Measurements from ENCODE around the gene CEP112. TPM values are rescaled to one million over a fixed set of nuclear protein-coding genes. Genes with fewer than 3 reads are reported as not detected.

The CEP112 gene
- total and polyA plus RNA-seq, 9 of the 15 experiments (the other 6 are each of a cell fraction or from before 2014, with no cell fraction given): 0.84 TPM; not detected in 8

DNA sequence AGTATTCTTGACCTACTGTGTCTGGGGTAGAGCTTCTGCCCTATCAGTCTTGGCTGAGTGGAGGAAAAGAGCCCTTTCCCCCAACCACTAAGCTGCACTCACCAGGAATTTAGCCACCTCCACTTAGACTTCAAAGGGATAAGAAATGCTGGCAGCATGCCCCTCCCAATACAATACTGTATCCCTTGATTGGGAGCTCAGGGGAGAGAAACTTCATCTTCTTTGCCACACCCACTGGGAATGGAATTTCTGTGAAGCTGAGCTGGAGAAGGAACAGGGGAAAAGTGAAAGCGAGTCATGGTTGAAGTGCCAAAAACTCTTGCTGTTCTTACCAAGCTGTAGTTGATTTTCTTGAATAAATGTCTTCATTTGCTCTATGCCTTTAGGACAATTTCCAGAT is 68.8 kb downstream of the CEP112 start:
- TF ChIP-seq, protein P1, sequence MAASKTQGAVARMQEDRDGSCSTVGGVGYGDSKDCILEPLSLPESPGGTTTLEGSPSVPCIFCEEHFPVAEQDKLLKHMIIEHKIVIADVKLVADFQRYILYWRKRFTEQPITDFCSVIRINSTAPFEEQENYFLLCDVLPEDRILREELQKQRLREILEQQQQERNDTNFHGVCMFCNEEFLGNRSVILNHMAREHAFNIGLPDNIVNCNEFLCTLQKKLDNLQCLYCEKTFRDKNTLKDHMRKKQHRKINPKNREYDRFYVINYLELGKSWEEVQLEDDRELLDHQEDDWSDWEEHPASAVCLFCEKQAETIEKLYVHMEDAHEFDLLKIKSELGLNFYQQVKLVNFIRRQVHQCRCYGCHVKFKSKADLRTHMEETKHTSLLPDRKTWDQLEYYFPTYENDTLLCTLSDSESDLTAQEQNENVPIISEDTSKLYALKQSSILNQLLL (CRISPR knock-in tag; IDR thresholded peaks at IDR 0.05; ENCODE audit: borderline replicate concordance): no peak
- no peak for TF ChIP-seq CXXC5 (CRISPR knock-in tag; IDR thresholded peaks at IDR 0.05)
- TF ChIP-seq ZNF561 (CRISPR knock-in tag; conservative IDR thresholded peaks at IDR 0.05): no peak
- no peak for TF ChIP-seq U2AF2 (optimal IDR thresholded peaks at IDR 0.05; ENCODE audit: low read depth, low read length)
- TF ChIP-seq NONO (IDR thresholded peaks at IDR 0.05; ENCODE audit: low read depth in 2 of 2, low read length in 1 of 2): no peak
- no peak for TF ChIP-seq RBM14 (IDR thresholded peaks at IDR 0.05; ENCODE audit: borderline replicate concordance, insufficient read depth, low read depth, low read length)
- no peak for TF ChIP-seq HNRNPH1 (optimal IDR thresholded peaks at IDR 0.05; ENCODE audit: low read depth, low read length)
- no peak for TF ChIP-seq DACH1 (IDR thresholded peaks at IDR 0.05; ENCODE audit: partially characterized antibody)
- TF ChIP-seq, protein P2, sequence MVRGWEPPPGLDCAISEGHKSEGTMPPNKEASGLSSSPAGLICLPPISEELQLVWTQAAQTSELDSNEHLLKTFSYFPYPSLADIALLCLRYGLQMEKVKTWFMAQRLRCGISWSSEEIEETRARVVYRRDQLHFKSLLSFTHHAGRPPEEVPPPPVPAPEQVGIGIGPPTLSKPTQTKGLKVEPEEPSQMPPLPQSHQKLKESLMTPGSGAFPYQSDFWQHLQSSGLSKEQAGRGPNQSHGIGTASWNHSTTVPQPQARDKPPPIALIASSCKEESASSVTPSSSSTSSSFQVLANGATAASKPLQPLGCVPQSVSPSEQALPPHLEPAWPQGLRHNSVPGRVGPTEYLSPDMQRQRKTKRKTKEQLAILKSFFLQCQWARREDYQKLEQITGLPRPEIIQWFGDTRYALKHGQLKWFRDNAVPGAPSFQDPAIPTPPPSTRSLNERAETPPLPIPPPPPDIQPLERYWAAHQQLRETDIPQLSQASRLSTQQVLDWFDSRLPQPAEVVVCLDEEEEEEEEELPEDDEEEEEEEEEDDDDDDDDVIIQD (CRISPR knock-in tag; IDR thresholded peaks at IDR 0.05): no peak
- TF ChIP-seq IFI16 (CRISPR knock-in tag; IDR thresholded peaks at IDR 0.05): no peak
- no peak for TF ChIP-seq SNIP1 (IDR thresholded peaks at IDR 0.05; ENCODE audit: low read depth)
- no peak overlapping the region for H3K9ac ChIP-seq (ENCODE audit: insufficient read depth in 1 of 2, low read depth in 2 of 2, low read length in 2 of 2)
- no peak for ATAC-seq
- H3K27me3 ChIP-seq (ENCODE audit: control insufficient read depth in 2 of 2, insufficient read depth in 2 of 2, low read length in 2 of 2): no peaks in the 10 kb centered on the region; a peak in 1 of 5 replicates
- H3K27ac ChIP-seq (ENCODE audit: extremely low read depth, low read depth, low read length): no peak overlapping the region
- in situ Hi-C loops (cut with MboI) (no loop called here), intact Hi-C loops (cut with micrococcal nuclease) (no loop called here)
- CTCF ChIA-PET (ENCODE audit: low intra/inter-chr PET ratio): no interaction called here
- H4K20me1 ChIP-seq (replicated peaks; ENCODE audit: control insufficient read depth, insufficient read depth, low read length): no peaks in the 10 kb centered on the region
- DNase-seq (ENCODE audit: extremely low read depth in 1 of 4, low spot score in 3 of 4): no peak
- 0% methylated on average over 1 of the region's 1 CpG for WGBS (ENCODE audit: insufficient coverage, low coverage, missing lambda C conversion rate)
- FAIRE-seq: no peak
- no peak overlapping the region for H3K4me3 ChIP-seq
- no peaks in the 10 kb centered on the region for H3K9me1 ChIP-seq (ENCODE audit: control insufficient read depth, insufficient read depth, low read length)
- BruUV-seq (replicated peaks): no TSS peak
- no peaks in the 10 kb centered on the region for H3K4me1 ChIP-seq (replicated peaks in 1 of 2; ENCODE audit: control insufficient read depth in 2 of 2, insufficient read depth in 2 of 2, low read length in 2 of 2)
- H3K4me2 ChIP-seq (ENCODE audit: insufficient read depth, low read length): no peak overlapping the region
- H3K36me3 ChIP-seq (ENCODE audit: control insufficient read depth, insufficient read depth, low read length): no peaks in the 10 kb centered on the region
- H2AFZ ChIP-seq (ENCODE audit: low read depth, low read length): no peak overlapping the region
- H3K9me3 ChIP-seq (replicated peaks; ENCODE audit: control insufficient read depth, insufficient read depth, low read depth, low read length): no peaks in the 10 kb centered on the region
- no peaks in the 10 kb centered on the region for H3K79me2 ChIP-seq (ENCODE audit: control insufficient read depth, insufficient read depth, low read length)
- POLR2A ChIA-PET: interaction anchor here (0.6 to 1.0 kb wide), 2 partner anchors 8 to 621 kb away, joined by 3 read pairs; no protein-coding TSS in a partner anchor
